HG02610 (cell line): Measurements from ENCODE around the gene RNF169.

Experiments used
- ATAC-seq: cut with Tn5 transposase; IDR thresholded peaks from one replicate; pipeline ENCODE4 v1.9.1; 2021; ENCODE audit warnings: mild to moderate bottlenecking, moderate library complexity; ENCODE audit not compliant: unreplicated experiment

Gene RNF169

GRCh38 chr11:74748211-74749126, at the start of gene RNF169:
RNF169 (plus strand) TSS chr11:74748849; CDS start chr11:74748881, 32 bp downstream.
- ATAC-seq: peak; percentile 98

GRCh38 chr11:74699615-74700396, 48.8 kb upstream of the RNF169 start:
- no peak for ATAC-seq

GRCh38 chr11:74701351-74701750, 47.3 kb upstream of the RNF169 start:
- ATAC-seq: no peak

- no peak for ATAC-seq
Observed at GRCh38 chr11:74702383-74703007, 46.2 kb upstream of the RNF169 start.

GRCh38 chr11:74703211-74703610, 45.4 kb upstream of the RNF169 start:
- ATAC-seq: no peak

- ATAC-seq: no peak
Observed at GRCh38 chr11:74707182-74707581, 41.5 kb upstream of the RNF169 start.

GRCh38 chr11:74707602-74708510, 40.8 kb upstream of the RNF169 start:
- no peak for ATAC-seq

- ATAC-seq: no peak
Observed at GRCh38 chr11:74709175-74709574, 39.5 kb upstream of the RNF169 start.

- ATAC-seq: no peak
Observed at GRCh38 chr11:74710281-74710938, 38.2 kb upstream of the RNF169 start.

- ATAC-seq: no peak
Observed at GRCh38 chr11:74713686-74714085, 35.0 kb upstream of the RNF169 start.

- no peak for ATAC-seq
Observed at GRCh38 chr11:74714904-74715303, 33.7 kb upstream of the RNF169 start.

- no peak for ATAC-seq
Observed at GRCh38 chr11:74717221-74717969, 31.3 kb upstream of the RNF169 start.

- no peak for ATAC-seq
Observed at GRCh38 chr11:74719011-74719410, 29.6 kb upstream of the RNF169 start.

- no peak for ATAC-seq
Observed at GRCh38 chr11:74720596-74721478, 27.8 kb upstream of the RNF169 start.

GRCh38 chr11:74721479-74721835, 27.2 kb upstream of the RNF169 start:
- no peak for ATAC-seq

- no peak for ATAC-seq
Observed at GRCh38 chr11:74723511-74723910, 25.1 kb upstream of the RNF169 start.

GRCh38 chr11:74725701-74726100, 22.9 kb upstream of the RNF169 start:
- no peak for ATAC-seq

GRCh38 chr11:74726547-74727182, 22.0 kb upstream of the RNF169 start:
- peak; percentile 83 for ATAC-seq
